Activated CD4-positive, alpha-beta T cell treated with anti-CD3 and anti-CD28 coated beads, Interleukin-2, Interleukin-6, amounts not matched to agents 100 ng/mL and 50 ng/mL, durations not matched to agents 16 hours and 8 hours (primary cell): ENCODE measurements around the gene IGSF21.

Experiments used
- DNase-seq: peaks from one replicate; pipeline ENCODE4 v3.0.0-alpha.2; 2020

Gene IGSF21

DNA sequence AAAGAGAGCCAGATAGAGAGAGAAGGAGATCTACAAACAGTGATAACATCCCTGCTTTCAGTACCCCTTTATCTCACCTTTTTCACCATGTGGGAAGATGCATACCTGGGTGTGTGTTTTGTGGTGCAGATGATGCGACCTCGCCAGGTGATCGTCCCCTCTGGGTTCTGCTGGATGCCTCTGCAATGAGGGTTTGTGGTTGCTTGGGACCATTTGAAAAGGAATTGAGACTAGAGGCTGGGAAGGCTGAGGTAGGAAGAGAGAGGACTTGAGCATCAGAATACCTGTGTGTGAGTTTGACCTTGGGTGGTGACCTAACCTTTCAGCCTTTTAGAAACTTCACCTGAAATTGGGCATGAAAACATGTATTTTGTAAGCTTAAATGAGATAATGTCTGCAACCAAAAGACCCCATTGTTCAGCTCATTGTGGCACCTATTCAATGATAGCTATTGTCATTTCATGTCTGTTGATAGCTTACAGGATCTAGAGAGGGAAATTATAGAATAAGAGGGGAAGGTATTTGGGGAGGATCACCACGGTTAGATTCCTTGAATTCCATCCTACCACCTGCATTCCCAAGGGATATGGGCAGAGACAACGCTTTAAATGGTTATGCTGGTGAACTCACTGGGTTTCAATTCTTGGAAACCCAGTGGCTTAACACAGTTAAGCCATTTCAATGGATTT is 125.7 kb downstream of the IGSF21 start:
- DNase-seq: no peak

DNA sequence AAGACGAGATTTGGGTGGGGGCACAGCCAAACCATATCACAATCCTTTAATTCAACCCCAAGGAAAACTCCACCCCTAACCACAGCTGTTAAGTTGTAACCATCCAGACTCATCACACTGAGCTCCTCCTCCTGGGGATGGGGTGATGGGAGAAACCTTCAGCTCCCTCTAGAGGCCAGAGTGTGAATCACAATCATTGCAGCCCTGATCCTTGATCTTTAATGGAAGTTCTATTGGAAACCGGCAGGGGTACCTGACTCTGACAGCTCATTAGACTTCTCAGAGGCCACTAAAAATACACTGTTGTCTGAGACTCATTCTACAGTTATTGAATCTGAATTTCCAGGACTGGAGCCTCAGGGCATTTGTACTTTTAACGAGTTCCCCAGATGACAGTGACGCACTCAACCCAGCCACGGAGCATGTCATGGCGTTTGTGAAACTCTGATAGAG is 127.2 kb downstream of the IGSF21 start:
- peak; percentile 49 for DNase-seq

DNA sequence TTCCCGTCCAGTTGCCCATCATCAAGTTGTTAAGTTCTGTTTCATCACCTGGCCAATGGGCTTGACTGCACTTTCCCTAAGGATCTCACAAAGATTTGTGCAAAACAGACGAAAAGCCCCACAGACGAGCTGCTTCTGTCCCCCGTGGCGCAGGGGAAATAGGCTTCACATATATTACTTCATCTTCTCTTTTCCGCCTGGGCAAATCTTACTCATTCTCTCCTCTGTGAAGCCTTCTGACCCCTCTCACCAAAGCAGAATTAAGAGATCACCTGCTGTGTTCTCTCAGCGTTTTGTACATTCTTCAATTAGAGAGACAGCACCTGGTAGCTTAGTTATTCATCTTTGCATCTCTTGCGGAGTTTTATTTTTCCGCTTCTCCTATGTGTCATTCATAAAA is 129.8 kb downstream of the IGSF21 start:
- DNase-seq: no peak

DNA sequence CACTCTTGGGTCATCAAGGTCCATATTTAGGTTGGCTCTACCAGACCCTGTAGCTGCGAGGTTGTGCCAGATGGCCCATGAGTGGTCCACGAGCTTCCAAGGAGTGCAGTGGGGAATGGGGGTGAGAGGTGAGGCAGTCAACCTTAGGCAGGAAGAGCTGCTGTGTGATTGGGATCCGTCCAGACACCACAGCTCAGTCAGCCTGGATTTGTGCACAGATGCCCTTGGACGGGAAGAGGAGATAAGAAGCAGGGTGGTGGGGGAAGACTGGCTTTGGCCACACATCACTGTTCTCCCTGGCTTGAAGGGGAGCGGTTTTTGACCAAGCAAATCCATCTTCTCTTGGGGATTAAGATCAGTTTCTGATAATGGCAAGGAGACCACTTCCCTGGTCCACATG is 130.6 kb downstream of the IGSF21 start:
- DNase-seq: no peak

DNA sequence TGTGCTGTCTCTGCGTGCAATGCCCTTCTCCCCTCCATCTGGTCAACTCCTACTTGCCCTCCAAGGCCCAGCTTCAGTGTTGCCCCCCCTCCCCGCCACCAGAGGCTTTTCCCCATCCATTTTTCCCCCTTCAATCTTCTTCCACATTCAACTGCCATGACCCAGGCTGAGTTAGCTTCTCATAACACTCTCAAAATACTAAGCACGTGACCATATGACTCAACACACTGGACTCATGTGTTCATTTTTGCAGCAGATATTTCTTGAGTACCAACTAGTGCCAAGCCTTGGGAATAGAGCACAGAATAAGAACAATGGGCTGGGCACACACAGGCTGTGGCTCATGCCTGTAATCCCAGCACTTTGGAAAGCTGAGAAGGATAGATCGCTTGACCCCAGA is 132.1 kb downstream of the IGSF21 start:
- no peak for DNase-seq

DNA sequence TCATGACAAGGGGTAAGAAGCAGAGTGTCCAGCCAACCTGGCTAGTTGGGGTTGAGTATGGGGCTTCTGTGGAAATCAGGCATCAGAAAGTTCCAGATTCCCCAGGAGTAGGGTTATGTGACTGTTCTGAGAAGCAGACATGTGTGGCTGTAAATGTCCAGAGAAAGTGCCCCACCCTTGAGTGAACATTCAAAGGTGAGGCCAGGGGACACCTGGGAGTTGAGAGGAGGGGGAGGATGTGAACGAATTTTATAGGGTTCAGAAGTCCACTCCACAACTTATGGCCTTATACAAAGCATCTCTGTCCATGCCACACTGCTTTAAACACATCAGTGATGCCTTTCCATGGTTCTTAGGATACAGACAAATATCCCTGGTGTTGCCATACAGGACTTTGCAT is 133.3 kb downstream of the IGSF21 start:
- no peak for DNase-seq

DNA sequence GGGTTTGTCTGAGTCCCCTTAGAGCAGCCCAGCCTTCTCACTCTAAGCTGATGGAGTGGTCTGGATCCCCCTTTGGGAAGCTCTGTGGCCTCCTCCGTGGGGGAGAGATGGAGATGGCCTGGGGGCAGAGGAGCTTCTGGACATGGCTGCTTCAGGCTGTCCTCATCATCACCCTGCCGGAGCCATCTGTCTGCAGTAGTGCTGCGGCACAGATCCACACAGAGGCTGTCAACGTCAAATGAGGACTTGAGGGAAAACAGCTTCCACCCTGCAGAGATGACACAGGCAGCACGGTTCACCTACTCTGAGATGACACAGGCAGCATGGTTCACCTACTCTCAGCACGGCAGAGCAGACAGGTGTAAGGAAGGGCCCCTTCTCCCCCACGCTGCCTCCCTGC is 134.3 kb downstream of the IGSF21 start:
- no peak for DNase-seq

DNA sequence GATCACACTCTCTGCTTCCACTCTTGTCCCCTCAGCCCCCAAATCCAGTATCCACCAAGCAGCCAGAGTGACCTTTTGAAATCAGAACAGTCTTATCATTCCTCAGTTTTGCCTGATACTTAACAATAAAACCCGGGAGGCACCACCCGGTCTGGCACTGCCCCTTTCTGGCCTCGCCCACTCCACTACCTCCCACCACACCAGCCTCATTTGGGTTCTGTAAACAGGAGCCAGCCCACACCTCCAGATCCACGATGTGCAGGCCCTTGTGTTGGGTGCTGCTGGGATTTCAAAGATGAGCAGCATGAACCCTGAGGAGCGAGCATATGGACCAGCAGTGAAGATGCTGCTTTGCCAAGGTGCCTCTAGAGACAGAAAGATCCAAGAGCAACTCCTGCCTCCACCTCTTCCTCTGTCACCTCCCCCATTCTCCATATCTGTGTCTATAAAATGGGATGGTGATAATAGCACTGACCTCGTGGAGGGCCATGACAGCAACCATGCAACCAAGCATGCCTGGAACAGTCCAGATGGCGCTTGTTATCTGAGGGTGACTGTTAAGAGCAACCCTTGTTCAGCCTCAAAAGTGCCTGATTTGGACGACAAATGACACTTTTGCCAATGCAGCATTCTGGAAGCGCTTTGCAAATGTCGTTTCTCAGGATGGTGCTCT is 136.0 kb downstream of the IGSF21 start:
- no peak for DNase-seq

DNA sequence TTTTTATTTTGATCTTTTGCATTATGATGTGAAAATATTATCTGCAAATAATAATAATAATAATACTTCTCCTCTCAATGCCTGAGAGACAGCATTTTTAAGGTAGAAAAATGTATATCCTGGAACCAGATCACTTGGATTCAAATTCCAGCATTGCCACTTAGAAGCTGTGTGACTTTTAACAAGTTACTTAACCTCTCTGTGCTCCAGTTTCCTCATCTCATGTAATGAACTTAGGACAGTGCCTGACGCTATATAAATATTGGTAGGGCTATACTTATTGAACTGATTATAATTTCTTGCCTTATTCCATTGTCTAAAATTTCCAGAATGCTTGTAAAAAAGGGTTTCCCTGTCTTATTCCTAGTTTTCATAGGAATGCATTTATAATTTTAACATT is 137.2 kb downstream of the IGSF21 start:
- no peak for DNase-seq

DNA sequence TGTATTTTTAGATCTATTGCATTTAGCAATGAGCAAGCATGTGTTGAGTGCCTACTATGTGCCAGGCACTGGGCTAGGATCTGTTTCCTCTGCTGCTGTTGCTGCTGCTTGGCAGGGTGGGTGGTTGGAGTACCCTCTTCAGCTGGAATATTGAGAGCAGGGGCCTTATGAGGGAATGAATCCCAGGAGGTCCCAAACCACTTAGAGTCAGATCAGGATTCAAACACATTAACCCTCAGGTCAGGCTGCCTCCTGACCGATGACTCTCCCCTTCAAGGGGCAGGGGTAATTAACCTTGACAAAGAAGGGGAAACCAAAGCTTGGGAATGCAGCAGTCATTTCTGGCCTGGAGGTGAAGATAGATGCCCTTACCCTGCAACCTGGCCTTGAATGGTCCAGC is 138.0 kb downstream of the IGSF21 start:
- DNase-seq: no peak

DNA sequence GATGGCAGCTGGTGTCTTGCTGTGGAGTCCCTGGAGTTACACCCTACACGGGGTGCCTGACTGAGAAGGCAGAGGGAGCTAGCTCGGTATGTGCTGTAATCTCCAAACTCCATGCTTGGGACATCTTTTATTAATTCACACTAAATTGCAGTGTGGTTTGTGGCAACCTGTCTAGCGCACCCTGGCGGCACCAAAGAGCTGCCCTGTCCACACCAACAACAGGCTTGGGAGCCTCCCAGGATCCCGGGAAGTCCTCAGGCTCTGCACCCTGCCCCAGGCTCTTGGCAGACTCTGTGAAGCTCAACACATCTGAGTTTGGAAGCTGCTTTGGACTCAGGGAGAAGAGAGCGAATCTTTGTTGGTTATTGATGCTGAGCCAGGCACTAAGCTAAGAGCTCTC is 138.9 kb downstream of the IGSF21 start:
- no peak for DNase-seq

DNA sequence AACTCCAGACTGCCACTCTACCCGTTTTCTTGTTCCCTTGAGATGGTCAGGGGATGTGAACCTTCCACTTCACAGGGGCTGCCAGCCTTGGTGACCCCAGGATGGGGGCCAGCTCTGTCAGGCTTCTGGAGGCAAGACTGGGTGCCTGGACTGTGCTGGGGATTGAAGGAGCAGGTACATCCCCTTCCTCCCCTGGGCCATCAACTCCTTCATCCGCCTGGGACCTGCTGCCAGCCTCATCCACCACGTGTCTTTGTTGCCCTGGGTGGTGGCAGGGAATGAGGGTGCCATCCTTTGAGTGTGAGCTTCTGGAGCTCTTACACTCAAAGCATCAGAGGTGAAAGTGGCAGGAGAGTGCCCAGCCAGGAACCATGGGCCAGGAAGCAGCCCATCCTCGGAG is 139.6 kb downstream of the IGSF21 start:
- no peak for DNase-seq

DNA sequence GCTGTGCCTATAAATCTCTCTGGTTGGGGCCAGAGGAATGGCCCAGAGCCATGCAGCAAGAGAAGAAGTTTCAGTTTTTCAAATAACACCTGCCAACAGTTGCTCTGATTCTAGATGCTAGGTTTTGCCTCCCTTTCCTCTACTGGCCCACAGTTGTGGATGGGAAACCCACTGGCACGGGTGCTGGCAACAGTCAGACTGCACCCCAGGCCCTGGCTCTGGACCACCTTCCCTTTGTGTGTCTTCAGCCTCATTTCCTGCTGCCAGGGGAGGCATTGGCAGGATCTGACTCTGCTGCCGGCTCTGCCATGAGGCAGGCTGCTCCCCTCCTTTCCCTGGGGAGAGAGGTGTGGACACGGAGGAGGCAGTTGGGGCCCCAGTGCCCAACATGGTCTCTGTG is 142.0 kb downstream of the IGSF21 start:
- no peak for DNase-seq

DNA sequence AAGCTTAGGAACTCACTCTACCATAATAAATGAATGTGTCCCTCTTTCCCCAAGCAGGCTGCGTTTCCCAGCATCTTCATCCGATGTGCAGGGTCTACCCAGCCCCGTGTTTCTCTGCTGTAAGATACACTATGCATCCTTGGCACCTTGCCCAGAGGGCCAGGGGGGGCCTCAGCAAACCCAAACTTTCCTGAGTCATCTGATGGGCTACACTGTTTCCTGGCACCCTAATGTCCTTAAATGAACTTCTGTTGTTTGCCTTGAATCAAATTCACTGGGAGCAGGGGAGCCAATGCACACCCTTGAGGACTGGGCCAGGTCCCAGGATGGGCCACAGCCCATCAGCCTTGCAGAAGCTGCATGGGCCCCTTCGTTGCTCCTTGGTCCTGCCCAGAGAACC is 145.5 kb downstream of the IGSF21 start:
- DNase-seq: no peak

DNA sequence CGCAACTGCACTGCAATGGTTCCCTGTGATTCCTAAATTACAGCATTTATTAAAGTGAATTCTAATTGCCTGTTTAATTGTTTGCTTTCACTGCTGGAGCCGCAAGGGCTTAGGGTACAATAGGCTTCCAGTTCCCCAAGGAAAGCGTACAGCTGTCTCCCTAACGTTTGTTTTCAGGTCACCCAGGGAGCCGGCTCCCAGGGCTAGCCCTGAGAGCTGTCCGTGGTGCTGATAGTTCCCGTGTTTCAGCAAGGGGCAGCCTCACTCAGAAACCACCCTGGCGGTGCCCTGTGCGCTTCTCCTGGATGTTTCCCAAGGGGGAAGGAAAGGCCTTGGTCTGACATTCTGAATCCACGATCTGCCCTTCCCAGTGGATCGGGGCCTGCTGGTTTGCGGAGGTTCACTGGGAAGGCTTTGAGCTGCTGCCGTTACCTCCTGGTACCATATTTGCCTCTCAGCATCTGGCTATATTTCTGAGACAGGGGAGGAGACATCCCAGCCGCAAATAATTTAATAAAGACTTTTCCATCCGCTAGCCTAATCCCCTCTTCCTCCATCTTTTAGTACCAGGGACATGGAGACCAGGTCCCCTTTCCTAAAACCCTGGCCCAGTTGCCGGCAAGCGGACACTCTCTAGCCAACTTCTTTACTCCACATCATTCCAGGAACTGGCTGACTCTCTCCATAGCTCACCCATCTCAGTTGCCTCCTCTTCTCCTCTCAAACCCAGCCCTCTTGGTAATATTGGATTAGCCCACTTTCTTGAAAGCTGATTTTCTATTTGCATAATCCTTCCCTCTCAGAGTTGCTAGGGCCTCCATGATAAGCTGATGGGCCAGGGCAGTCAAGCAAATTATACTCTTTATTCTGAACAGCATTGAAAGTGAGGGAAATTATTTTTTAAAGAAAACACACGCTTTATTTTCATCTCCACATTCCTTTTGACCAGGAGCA is 149.0 kb downstream of the IGSF21 start:
- DNase-seq: peak; percentile 25

DNA sequence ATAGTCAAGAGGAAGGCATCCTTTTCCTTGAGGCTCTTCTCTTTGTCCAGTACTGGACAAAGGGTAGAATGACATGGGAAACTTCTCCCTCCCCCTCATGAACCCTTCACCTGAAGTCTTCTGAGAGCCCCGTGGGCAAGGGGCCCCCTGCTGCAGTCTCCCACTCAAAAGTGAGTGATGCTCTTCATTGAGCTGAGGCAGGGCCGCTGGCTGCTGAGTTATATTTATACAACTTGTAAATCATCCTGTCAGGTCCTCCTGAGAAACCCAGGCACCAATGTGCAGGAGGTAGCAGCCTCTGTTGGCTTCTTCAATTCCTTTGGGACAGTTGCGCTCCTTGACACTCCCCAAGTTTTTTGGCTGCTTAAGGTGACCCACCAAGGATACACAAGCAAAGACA is 150.2 kb downstream of the IGSF21 start:
- DNase-seq: no peak

DNA sequence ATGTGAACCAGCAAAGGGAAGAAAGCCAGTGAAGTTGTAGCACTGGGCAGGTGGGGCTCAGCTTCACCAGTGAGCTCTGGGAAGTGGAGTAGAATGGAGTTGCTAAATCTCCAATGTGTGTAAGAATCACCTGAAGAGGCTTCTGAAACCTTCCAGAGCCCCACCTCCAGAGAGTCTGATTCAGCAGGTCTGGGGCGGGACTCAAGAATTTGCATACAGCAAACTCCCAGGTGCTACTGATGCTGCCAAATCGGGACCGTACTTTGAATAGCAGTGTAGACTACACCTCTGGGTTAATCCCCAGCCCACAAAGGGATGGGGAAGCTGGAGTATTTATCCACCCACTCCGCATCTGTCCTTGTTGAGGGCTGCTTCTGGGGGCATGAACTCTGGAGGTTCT is 154.3 kb downstream of the IGSF21 start:
- DNase-seq: no peak

DNA sequence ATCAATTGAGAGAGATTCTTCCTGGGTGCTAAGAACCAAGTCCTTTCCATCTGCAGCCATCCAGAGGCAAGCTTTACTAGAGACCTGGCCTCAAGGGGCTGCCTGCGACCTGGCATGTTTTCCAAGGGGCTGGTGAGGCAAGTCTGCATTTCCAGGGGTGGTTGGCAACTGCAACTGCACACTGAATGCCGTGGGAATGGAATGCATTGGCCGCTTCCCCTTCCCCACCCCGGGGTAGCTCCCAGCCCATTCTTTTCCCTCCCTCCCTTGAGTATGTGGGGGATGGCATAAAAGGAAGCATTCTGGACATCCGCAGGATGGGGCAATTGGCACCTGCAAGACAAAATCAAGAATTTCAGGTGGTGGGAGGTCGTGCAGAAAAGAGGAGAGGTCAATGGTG is 155.1 kb downstream of the IGSF21 start:
- no peak for DNase-seq

DNA sequence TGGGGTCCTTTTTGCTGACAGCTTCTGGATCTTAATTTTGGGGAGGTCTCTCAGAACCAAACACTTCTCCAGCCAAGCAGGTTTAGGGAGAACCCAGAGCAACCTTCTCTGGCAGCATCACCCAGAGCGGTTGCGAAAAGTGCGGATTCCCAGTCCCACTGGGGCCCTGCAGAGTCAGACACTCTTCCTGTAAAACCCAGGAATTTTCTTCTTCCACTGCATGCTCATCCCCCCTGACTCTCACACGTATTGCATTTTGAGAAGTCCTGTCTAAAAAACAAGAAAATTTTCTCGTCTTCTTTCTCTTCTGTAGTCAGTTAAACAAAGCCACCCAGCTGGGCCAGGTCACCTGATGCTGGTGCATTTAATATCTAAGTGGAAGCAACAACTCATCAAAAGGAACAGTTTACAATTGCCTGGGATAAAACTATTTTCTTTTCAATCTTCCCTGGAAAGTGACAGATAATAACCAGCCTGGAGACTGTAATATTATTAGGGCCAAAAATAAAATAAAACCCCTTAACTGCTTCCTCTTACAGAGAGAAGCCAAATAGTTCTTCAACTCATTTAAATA is 156.0 kb downstream of the IGSF21 start:
- no peak for DNase-seq

DNA sequence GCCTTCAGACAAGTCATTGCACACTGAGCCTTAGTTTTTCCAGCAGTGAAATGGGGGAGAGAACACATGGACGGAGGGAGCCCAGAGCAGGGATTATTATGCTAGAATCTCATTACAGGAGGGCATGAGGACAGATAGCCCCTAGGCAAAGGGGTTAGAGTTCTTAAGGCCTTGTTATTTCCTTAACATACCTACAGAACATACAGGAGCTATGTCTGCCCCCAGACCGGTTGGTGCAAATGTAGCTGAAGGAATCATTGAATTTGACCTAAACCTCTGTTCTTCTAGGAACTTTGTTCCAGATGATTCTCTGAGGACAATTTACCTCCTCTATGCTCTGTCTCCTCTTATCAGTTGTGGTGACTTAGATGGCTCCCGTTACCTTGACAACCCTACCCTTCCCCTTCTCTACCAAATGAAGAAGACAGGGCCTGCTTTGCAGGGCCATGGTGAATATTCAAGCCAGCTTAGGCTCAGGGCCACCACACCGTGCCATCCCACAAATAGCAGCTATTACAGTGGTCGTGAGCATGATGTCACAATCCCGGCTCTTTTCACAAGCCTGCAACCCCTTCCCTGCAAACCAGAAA is 156.9 kb downstream of the IGSF21 start:
- no peak for DNase-seq

DNA sequence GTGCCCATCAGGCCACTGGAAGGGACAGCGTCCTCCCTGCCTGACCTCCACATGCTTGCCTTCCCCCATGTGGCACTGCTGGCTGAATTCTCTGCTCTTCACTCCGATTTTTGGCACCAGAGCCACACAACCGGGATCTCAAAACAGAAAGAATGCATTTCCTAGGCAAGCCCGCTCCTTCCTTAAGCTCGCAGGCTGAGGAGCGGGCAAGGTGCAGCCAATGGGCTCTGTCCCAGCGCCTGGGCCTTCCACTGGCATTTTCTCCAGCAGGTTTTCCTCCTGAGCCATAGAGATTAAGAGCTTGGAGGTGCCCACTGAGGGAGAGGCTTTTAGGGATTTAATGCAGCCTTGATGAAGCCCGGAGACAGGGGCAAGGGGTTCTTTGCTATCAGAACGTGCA is 158.0 kb downstream of the IGSF21 start:
- no peak for DNase-seq

DNA sequence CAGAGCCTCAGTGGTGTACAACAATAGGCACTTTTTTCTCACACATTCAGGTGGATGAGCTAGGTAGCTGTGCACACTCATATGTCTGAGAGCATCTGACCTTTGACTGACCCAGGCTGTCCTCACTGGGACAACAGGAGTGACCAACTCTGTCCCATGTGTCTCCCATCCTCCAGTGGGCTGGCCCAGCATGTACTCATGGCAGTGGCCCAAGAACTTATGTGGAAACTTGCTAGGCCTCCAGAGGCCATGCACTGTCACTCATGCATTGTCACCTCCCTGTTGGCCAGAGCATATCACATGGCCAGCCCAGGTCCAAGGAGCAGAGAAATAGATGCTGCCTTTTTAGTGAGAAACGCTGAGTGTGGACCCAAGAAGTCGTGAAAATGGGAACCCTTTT is 158.8 kb downstream of the IGSF21 start:
- DNase-seq: no peak

DNA sequence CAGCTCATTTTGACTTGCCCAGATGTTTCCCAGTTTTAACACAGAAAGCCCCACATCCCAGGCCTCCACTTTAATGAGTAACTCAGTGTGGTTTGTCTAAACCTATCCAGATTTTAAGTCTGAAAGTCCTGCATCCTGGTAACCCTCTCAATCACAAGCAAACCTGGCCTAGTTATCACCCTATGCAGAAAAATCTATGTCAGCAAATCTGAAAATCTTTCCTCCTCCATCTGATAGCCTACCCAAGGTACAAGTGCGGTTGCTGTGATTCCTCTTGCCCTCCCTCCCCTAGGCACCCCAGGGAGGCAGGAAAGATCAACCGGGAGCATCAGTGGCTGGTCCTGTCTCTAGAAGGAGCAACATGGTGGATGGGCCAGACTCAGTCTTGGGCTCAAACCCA is 163.7 kb downstream of the IGSF21 start:
- DNase-seq: no peak
